T-helper 1 cell (primary cell): ENCODE data around the gene ZNF536.
A peak's percentile ranks its signal among the peaks of the same experiment; 100 is the strongest.
"Not testable (repeated sequence)": the region's sequence is repeated elsewhere in the genome, so short reads cannot be mapped to it uniquely, and the experiment has no call there.

Experiments
- DNase-seq, 5 donors: peaks; one replicate each; pipeline ENCODE4 v3.0.0-alpha.2; 2012 to 2020

The ZNF536 gene

DNA sequence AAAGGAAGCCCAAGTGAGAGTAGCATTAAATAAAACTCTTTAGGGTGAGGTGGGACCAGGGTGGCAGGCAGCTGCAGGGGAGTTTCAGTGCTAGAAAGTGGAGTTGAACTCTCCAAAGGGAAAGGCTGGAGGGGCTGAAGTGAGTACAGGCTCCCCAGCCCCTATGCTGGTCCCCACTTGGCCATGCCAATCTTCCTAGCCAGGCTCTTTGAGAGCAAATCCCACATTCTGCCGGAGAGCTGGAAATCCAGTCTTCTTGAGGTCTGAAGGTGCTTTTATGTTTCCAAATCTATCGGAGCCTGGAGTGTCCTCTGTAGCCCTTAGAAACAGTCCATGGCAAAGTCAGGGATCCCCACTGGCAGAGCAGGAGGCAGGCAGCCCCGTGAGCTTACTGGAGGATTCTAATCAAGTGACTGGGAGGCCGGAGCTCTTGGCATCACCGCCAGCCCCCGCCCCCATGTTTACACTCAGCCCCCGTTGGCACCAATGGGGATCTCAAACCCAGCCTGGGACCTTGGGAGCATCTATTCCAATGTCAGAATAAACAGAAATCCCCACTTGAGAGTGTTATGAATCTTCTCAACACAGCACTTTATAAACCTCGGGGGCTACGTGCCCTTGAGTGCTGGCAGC lies 18.3 kb downstream of the ZNF536 start:
- no peak for DNase-seq

DNA sequence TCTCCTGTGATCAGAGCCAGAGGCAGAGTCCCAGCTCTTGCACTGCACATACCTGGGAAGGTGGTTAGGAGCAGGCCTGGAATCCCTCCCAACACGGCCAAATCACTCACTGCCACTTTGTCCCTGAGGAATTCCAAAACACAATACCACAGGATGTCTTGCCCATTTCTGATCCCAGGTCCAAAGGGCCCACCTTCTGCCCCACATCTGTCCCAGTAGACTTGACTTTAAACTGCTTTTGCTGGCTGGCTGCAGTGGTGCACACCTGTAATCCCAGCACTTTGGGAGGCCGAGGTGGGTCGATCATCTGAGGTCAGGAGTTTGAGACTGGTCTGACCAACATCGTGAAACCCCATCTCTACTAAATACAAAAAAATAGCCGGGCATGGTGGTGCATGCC lies 18.9 kb downstream of the ZNF536 start:
- DNase-seq, result no peak

DNA sequence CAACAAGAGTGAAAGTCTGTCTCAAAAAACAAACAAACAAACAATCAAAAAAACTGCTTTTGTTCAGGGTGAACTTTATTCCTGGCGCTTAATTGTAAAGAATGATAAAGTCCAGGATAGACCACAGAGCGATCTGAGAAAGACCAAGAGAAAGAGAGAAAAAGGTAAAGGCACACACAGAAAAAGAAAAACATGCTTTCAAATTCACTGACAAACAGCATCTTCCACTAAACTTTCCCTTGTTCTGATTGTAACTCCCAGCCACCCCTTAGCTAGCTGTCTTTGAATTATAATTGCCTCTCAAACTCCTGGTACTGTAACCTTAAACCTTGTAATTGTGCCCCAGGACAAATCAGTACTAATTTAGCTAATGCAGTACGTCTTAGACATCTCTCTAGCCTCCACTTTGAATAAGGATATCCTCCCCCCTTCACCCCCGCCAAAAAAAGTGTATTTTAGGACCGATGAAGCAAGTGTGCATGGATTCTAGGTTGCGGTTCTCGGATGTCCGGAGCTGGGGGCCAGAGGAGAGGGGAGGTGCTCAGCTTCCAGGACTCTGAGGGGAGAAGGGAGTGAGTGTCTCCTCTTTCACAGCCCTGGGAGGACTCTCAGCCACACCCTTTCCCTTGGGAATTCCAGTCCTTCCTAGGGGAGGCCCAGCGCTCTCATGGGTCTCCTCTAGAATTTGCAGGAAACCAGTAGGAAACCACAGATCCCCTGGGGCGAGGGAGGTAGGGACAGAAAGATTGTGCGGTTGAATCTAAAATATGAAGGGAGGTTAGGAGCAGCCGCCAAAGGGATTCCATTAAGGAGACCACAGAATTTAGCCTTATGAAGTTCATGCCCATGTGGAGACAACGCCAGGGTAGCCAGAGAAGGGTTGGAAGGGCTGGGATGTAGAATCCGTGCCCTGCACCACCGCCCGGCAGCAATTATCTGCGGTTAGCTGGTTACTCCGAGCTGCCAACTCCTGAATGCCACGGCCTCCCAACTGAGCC lies 19.7 kb downstream of the ZNF536 start:
- DNase-seq, result no peak

GRCh38 chr19:30393046-30393445 lies 20.9 kb downstream of the ZNF536 start:
- DNase-seq, result peak in 1 of 5 donors; percentile 4

- no peak for DNase-seq
Observed at GRCh38 chr19:30393729-30394480, 21.7 kb downstream of the ZNF536 start.

DNA sequence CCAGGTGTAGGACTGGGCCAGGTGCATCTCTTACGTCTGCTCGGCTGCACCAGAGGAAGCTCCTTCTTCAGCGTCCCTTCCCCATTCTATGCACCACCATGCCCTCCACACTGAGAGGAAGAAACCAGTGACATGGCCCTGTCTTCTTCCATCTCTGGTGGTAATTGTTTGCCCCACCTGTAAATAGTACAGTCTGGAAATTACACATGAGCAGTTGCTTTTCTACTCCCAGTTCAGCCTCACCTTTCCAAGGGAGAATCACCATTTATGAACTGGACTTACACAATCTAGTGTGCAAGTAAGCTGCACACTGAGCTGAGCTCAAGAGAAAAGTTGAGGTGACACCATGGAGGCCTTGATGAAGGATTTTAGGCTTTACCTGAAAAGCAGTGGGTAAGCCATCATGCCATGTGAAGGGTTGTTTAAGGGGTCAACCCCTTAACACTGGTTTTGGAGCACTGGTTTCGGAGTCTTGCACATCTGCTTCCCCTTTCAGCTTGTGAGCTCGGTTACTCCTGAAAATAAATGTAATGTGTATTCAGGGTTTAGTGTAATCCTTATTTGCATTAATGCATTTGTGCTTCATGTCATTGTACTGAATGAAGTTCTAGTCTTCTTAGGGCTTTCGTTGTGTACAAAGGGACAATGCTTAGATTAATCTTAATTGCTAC lies 22.4 kb downstream of the ZNF536 start:
- DNase-seq, result no peak

- DNase-seq, result no peak
Observed at GRCh38 chr19:30395283-30395682, 23.1 kb downstream of the ZNF536 start.

DNA sequence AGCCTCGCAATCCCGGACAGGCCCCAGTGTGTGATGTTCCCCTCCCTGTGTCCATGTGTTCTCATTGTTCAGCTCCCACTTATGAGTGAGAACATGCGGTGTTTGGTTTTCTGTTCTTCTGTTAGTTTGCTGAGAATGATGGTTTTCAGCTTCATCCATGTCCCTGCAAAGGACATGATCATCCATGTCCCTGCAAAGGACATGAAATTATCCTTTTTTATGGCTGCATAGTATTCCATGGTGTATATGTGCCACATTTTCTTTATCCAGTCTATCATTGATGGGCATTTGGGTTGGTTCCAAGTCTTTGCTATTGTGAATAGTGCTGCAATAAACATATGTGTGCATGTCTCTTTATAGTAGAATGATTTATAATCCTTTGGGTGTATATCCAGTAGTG lies 26.4 kb downstream of the ZNF536 start:
- DNase-seq, result not testable (repeated sequence)

GRCh38 chr19:30401956-30402355 lies 29.8 kb downstream of the ZNF536 start:
- no peak for DNase-seq

DNA sequence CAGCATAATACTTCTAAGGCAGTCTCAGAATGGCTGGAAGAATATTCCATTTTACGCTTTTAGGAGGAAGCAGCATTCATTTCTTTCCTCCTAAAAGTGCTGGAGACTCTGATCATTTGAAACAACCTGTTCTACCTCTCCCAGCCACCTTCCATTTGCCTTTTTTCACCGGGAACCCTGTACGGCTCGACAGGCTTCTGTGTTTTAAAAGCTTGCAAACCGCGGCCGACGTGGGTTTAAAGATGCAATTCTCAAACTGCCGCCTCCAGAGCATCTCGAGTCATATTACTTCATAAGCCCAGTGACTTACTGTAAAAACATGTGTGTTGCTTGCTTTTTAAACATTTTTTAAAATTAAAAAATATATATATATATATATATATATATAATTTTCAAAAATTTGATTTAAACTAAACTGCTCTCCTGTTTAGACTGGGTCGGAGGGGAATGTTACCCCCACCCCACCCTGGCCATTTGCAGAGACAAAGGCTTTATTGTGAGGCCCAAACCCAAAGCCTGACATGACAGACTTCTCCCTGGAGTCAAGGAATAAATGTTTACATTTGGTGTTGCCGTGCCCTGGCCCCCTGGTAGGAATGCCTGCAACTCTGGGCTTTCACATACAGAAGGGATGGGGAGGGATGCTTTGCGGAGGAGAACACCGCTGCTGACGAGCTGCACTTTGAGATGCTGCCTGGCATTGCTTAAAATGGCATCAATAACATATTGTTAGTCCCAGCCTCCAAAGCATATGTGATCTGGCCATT lies 30.4 kb downstream of the ZNF536 start:
- DNase-seq, result no peak

DNA sequence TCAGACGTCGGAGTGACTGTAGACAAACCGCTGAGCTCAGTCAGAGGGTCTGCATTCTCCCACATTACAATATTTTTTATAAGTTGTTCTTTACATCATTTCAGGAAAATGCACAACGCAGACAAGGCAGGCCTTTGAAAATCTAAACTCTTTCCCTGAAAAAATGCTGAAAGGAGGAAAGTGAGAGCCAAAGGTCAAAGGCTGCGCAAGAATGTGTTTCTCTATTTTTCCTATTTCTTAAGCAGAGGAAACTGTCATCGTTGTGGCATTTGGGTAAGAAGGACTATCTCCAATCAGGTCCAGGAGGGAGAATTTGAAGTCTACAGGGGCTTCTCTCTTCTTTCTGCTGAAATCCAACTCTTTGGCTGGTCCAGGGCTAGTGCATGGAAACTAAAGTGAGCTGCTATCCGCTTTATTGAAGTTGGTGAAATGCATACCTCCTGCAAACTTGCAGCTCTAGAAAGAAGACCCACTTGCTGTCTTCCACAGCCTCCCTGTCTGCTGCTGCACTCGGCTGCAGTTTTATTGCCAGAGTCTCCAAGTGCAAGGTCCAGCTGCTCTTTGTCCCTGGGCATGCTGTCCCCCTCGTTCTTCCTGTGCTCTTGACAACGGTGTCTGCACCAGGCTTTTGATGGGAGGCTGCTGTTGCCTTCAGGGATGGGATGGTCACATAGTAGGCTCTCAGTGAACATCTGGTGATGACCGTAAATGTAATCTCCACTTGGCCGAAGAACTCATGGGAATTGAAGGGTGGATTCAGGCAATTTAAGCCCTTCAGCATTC lies 31.2 kb downstream of the ZNF536 start:
- no peak for DNase-seq

DNA sequence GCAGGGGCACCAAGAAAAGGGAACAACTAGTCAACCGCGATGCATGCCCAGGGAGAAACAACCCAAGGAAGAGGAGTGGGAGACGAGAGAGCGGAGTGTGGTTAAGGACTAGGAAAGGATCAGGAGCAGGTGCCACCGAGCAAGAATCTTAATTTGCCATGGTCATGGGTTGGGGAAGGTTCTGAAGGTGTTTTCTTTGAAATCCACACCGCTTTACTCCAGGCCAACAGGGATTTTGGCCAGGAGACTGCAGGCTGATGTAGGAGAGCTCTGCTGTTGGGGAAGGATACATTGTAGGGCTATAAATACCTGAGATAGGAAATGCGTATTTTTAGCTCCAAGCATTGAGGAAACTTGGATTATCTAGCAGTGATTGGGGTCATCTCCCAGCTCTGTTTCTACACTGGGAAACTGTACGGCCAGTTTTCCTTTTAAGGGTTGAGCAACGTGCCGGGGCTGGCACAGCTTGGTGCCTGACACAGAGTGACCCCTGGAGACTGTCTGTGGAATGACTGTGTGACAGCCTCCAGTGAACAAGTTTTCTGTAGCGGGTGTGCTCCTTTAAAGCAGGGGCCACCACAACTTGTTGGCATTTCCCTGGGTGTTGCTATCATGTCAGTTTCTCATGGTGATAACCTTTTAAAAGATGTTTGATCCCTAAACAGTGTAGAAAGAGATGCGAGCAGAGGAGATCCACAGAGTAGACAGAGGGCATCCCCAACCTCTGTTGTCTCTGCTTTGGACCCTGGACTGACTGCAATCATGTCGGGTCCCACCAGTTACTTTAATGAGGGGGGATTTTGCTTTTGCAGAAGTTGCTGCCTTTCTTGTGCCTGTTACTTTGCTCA lies 34.3 kb downstream of the ZNF536 start:
- no peak for DNase-seq

- DNase-seq, result no peak
Observed at GRCh38 chr19:30407068-30407709, 35.0 kb downstream of the ZNF536 start.

DNA sequence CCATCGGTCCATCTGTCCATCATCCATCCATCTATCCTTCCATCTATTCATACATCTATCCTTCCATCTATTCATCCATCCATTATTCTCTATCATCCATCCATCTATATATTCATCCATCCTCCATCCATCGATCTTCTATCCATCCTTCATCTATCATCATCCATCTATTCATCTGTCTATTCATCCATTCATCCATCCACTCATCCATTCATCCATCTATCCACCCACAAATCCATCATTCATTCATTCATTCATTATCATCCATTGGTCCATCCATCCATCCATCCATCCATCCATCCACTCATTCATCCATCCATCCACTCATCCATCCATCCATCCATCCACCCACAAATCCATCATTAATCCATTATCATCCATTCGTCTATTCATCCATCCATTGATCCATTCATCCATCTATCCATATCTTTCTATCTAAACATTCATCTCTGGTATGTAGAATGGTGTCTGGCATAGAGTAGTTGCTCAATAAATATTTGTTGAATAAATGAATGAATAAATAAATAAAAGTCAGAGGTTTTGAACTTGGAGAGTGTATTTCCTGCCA lies 36.6 kb downstream of the ZNF536 start:
- no peak for DNase-seq

DNA sequence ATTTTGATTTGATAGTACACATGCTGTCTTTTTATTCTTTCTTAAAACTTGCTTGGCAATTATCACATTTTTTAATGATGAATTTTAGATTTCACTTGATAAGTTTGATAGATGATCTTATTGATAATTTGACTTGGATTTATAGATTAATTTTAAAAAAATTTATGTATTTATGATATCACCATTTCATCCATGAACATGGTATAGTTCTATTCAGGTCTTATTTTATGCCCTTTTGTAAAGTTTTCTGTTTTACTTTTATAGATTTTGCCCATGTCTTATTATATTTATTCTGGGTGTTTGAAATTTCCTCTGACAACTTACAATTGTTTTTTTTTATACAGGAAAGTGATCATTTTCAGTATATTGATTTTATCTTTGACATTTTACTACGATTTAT lies 39.5 kb downstream of the ZNF536 start:
- DNase-seq, result no peak

DNA sequence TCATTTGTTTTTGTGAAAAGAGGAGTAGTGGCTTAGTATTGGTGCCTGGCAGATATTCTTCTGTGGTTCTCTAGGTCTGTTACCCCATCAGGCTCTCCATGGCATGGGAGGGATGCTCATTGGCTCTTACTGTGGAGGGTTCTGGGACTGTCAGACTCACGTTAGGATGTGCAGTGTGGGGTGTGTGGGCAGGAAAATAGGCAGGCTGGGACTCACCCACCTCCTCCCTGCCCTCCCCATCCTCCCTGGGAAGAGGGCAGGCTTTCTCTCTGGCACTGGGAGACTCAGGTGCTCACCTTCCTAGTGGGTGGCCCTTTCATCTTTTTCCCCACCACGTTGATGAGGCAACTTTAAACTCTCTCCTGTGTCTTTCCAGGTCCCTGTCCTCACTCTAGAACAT lies 44.2 kb downstream of the ZNF536 start:
- no peak for DNase-seq

- DNase-seq, result not testable (repeated sequence)
Observed at GRCh38 chr19:30417166-30417565, 45.0 kb downstream of the ZNF536 start.

DNA sequence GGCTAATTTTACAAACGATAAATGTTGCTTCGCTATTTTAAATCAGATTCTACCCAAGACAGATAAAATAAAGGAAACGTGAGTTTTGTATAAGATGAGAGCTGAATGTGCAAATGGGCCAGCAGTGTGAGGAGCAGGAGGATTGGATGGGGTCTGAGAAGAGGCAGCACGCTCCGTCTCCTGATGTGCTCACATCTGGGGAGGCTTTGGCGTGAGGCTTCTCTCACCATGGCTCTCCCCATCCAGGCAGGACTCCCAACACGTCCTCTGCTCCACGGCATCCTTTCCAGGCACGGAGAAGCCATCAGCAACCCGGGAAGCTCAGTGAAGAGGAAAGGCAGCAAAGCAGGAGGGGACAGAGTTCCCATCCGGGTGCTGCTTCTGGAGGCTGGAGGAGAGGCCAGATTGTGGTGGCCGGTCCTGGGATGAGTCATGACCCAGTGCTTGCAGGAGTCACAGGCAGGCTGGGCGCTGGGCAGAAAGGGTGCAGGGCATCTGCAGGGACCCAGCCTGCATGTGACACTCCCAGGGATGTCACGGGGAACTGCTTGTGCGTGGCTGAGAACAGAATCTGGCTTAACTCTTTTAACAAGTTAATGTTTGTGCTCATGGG lies 47.5 kb downstream of the ZNF536 start:
- no peak for DNase-seq

GRCh38 chr19:30420316-30420715 lies 48.1 kb downstream of the ZNF536 start:
- DNase-seq, result no peak
